ENCODE data around the gene FGF14.

Gene FGF14

GRCh38 chr13:102299366-102299765 lies 102.5 kb downstream of the FGF14 start:
- no peak overlapping the region for H2AFZ ChIP-seq (ENCODE audit: low read depth, low read length)
- H3K27me3 ChIP-seq (ENCODE audit: low read depth, low read length): no peaks in the 10 kb centered on the region
- H3K27ac ChIP-seq (ENCODE audit: low read length): no peak overlapping the region

GRCh38 chr13:102298051-102298450 lies 103.8 kb downstream of the FGF14 start:
- H3K9ac ChIP-seq (ENCODE audit: low read length): no peak overlapping the region
- H4K20me1 ChIP-seq (ENCODE audit: insufficient read depth, low read length): no peaks in the 10 kb centered on the region
- TF ChIP-seq CTCF (IDR thresholded peaks at IDR 0.05; ENCODE audit: low read depth, low read length): no peak
- TF ChIP-seq EZH2phosphoT487 (IDR thresholded peaks at IDR 0.05; ENCODE audit: low read depth): no peak
- no peaks in the 10 kb centered on the region for H3K79me2 ChIP-seq (ENCODE audit: low read length)
- H3K9me3 ChIP-seq (ENCODE audit: insufficient read depth, low read length): no peaks in the 10 kb centered on the region
- peaks cover 6% of the 10 kb centered on the region; the same call in 1 of the 2 replicates for H3K4me1 ChIP-seq (ENCODE audit: low read length)
- no peak overlapping the region for H3K4me2 ChIP-seq (ENCODE audit: low read length)
- H2AFZ ChIP-seq (ENCODE audit: low read depth, low read length): no peak overlapping the region
- H3K27ac ChIP-seq (ENCODE audit: low read length): no peak overlapping the region
- H3K4me3 ChIP-seq (ENCODE audit: low read length): no peak overlapping the region
- no peaks in the 10 kb centered on the region for H3K36me3 ChIP-seq (replicated peaks; ENCODE audit: low read depth, low read length)
- no peaks in the 10 kb centered on the region for H3K27me3 ChIP-seq (ENCODE audit: low read depth, low read length)

More at GRCh38 chr13:102299366-102299765, 102.5 kb downstream of the FGF14 start:
- no peaks in the 10 kb centered on the region for H3K36me3 ChIP-seq (replicated peaks; ENCODE audit: low read depth, low read length)
- no peaks in the 10 kb centered on the region for H3K9me3 ChIP-seq (ENCODE audit: insufficient read depth, low read length)
- H3K4me2 ChIP-seq (ENCODE audit: low read length): no peak overlapping the region
- no peaks in the 10 kb centered on the region for H3K79me2 ChIP-seq (ENCODE audit: low read length)
- peaks cover 6% of the 10 kb centered on the region; the same call in 1 of the 2 replicates for H3K4me1 ChIP-seq (ENCODE audit: low read length)
- no peak overlapping the region for H3K4me3 ChIP-seq (ENCODE audit: low read length)
- H4K20me1 ChIP-seq (ENCODE audit: insufficient read depth, low read length): no peaks in the 10 kb centered on the region
- no peak overlapping the region for H3K9ac ChIP-seq (ENCODE audit: low read length)
- TF ChIP-seq EZH2phosphoT487 (IDR thresholded peaks at IDR 0.05; ENCODE audit: low read depth) (no peak), CTCF (IDR thresholded peaks at IDR 0.05; ENCODE audit: low read depth, low read length) (no peak)

GRCh38 chr13:102295316-102296048 lies 106.4 kb downstream of the FGF14 start:
- no peaks in the 10 kb centered on the region for H3K79me2 ChIP-seq (ENCODE audit: low read length)
- H3K9me3 ChIP-seq (ENCODE audit: insufficient read depth, low read length): no peaks in the 10 kb centered on the region
- H3K4me1 ChIP-seq (ENCODE audit: low read length): no peaks in the 10 kb centered on the region
- H3K27me3 ChIP-seq (ENCODE audit: low read depth, low read length): no peaks in the 10 kb centered on the region
- no peaks in the 10 kb centered on the region for H3K36me3 ChIP-seq (replicated peaks; ENCODE audit: low read depth, low read length)
- TF ChIP-seq EZH2phosphoT487 (IDR thresholded peaks at IDR 0.05; ENCODE audit: low read depth) (no peak), CTCF (IDR thresholded peaks at IDR 0.05; ENCODE audit: low read depth, low read length) (no peak)
- H4K20me1 ChIP-seq (ENCODE audit: insufficient read depth, low read length): no peaks in the 10 kb centered on the region
- no peak overlapping the region for H3K4me2 ChIP-seq (ENCODE audit: low read length)
- no peak overlapping the region for H2AFZ ChIP-seq (ENCODE audit: low read depth, low read length)
- no peak overlapping the region for H3K9ac ChIP-seq (ENCODE audit: low read length)
- H3K4me3 ChIP-seq (ENCODE audit: low read length): no peak overlapping the region
- H3K27ac ChIP-seq (ENCODE audit: low read length): no peak overlapping the region

- no peak overlapping the region for H3K4me3 ChIP-seq (ENCODE audit: low read length)
- no peak overlapping the region for H3K9ac ChIP-seq (ENCODE audit: low read length)
- no peaks in the 10 kb centered on the region for H3K4me1 ChIP-seq (ENCODE audit: low read length)
- no peaks in the 10 kb centered on the region for H4K20me1 ChIP-seq (ENCODE audit: insufficient read depth, low read length)
- no peak overlapping the region for H2AFZ ChIP-seq (ENCODE audit: low read depth, low read length)
- H3K27ac ChIP-seq (ENCODE audit: low read length): no peak overlapping the region
- H3K4me2 ChIP-seq (ENCODE audit: low read length): no peak overlapping the region
- H3K79me2 ChIP-seq (ENCODE audit: low read length): no peaks in the 10 kb centered on the region
- H3K27me3 ChIP-seq (ENCODE audit: low read depth, low read length): no peaks in the 10 kb centered on the region
- no peaks in the 10 kb centered on the region for H3K9me3 ChIP-seq (ENCODE audit: insufficient read depth, low read length)
- H3K36me3 ChIP-seq (replicated peaks; ENCODE audit: low read depth, low read length): no peaks in the 10 kb centered on the region
- no peak for TF ChIP-seq EZH2phosphoT487 (IDR thresholded peaks at IDR 0.05; ENCODE audit: low read depth)
- no peak for TF ChIP-seq CTCF (IDR thresholded peaks at IDR 0.05; ENCODE audit: low read depth, low read length)
These were observed 107.3 kb downstream of the FGF14 start for GRCh38 chr13:102294407-102295018.
